HepG2 (cell line): ENCODE results near the gene NFATC4. TPM values are rescaled to one million over a fixed set of nuclear protein-coding genes. Genes with fewer than 3 reads are reported as not detected.
A peak's percentile ranks its signal among the peaks of the same experiment; 100 is the strongest.

Experiments
- ATF4 ChIP-seq, 2 experiments: fragments of 450-650 bp in 1 of 2; sonication (generic) in 1 of 2; formaldehyde crosslinking; IDR thresholded peaks; 2 replicates each; pipeline versions ENCODE4 v1.5.0 to v1.8.0; 2020 to 2022; ENCODE audit warnings: mild to moderate bottlenecking in 1 of 2, missing genetic modification reagents in 1 of 2
- ATM ChIP-seq: fragments of 450-650 bp; IDR thresholded peaks from 2 replicates; pipeline ENCODE4 v1.7.1; 2017; ENCODE audit warnings: mild to moderate bottlenecking, borderline replicate concordance
- BORCS8-MEF2B ChIP-seq: sonication (generic); formaldehyde crosslinking; IDR thresholded peaks from 2 replicates; pipeline ENCODE4 v1.8.0; 2022; ENCODE audit warnings: mild to moderate bottlenecking, missing genetic modification reagents
- CENPT ChIP-seq: sonication (generic); formaldehyde crosslinking; IDR thresholded peaks from 2 replicates; pipeline ENCODE4 v1.8.0; 2022; ENCODE audit warnings: low read depth, mild to moderate bottlenecking, moderate library complexity, missing genetic modification reagents
- CHCHD3 ChIP-seq: sonication (generic); formaldehyde crosslinking; IDR thresholded peaks from 2 replicates; pipeline ENCODE4 v1.8.0; 2022; ENCODE audit warnings: mild to moderate bottlenecking, missing genetic modification reagents, moderate library complexity
- DNMT1 ChIP-seq: sonication (generic); formaldehyde crosslinking; IDR thresholded peaks from 2 replicates; pipeline ENCODE4 v1.5.1; 2020; ENCODE audit warnings: mild to moderate bottlenecking, missing genetic modification reagents
- FOXA1 ChIP-seq, 2 experiments: fragments of 450-650 bp in 1 of 2; sonication (generic) in 1 of 2; formaldehyde crosslinking in 1 of 2; IDR thresholded peaks; 2 replicates each; pipeline versions ENCODE4 v1.4.0 to v1.6.1; 2016 to 2020; ENCODE audit warnings: missing genetic modification reagents in 1 of 2
- FOXA3 ChIP-seq: IDR thresholded peaks from 2 replicates; pipeline ENCODE4 v1.6.1; 2016; ENCODE audit warnings: missing genetic modification reagents, missing compliant biosample characterization
- GZF1 ChIP-seq: sonication (generic); formaldehyde crosslinking; IDR thresholded peaks from 2 replicates; pipeline ENCODE4 v1.5.1; 2020; ENCODE audit warnings: mild to moderate bottlenecking, missing genetic modification reagents
- HOXA7 ChIP-seq: sonication (generic); formaldehyde crosslinking; IDR thresholded peaks from 2 replicates; pipeline ENCODE4 v1.8.1; 2022; ENCODE audit warnings: mild to moderate bottlenecking, missing genetic modification reagents, moderate library complexity
- JUNB ChIP-seq: sonication (generic); formaldehyde crosslinking; IDR thresholded peaks from 2 replicates; pipeline ENCODE4 v1.8.0; 2022; ENCODE audit warnings: missing genetic modification reagents, mild to moderate bottlenecking, borderline replicate concordance
- KLF15 ChIP-seq: sonication (generic); formaldehyde crosslinking; IDR thresholded peaks from 2 replicates; pipeline ENCODE4 v1.8.1; 2023; ENCODE audit warnings: borderline replicate concordance, mild to moderate bottlenecking, inconsistent platforms, missing genetic modification reagents, mixed read lengths
- MAF1 ChIP-seq: sonication (generic); formaldehyde crosslinking; IDR thresholded peaks from 2 replicates; pipeline ENCODE4 v1.5.0; 2020; ENCODE audit warnings: missing genetic modification reagents, borderline replicate concordance
- MXD4 ChIP-seq: IDR thresholded peaks from 2 replicates; pipeline ENCODE4 v1.6.1; 2016; ENCODE audit warnings: mild to moderate bottlenecking, missing biosample characterization, missing genetic modification reagents
- PBX2 ChIP-seq: IDR thresholded peaks from 2 replicates; pipeline ENCODE4 v1.6.1; 2016; ENCODE audit warnings: control low read depth
- RXRA ChIP-seq: sonication (generic); formaldehyde crosslinking; IDR thresholded peaks from 2 replicates; pipeline ENCODE4 v1.5.1; 2020; ENCODE audit warnings: missing genetic modification reagents
- SAFB2 ChIP-seq: sonication (generic); formaldehyde crosslinking; IDR thresholded peaks from 2 replicates; pipeline ENCODE4 v1.5.1; 2020; ENCODE audit warnings: missing genetic modification reagents, low read depth, mild to moderate bottlenecking, borderline replicate concordance
- SIN3A ChIP-seq: IDR thresholded peaks from 2 replicates; pipeline ENCODE4 v1.6.1; 2011; ENCODE audit warnings: low read depth, mild to moderate bottlenecking, control low read depth, low read length, borderline replicate concordance
- SNAPC2 ChIP-seq: sonication (generic); formaldehyde crosslinking; IDR thresholded peaks from 2 replicates; pipeline ENCODE4 v1.8.1; 2022; ENCODE audit warnings: mild to moderate bottlenecking, missing genetic modification reagents
- TFDP1 ChIP-seq: IDR thresholded peaks from 2 replicates; pipeline ENCODE4 v1.6.1; 2016; ENCODE audit warnings: missing compliant biosample characterization, missing genetic modification reagents, borderline replicate concordance
- U2AF1 ChIP-seq: fragments of 200-400 bp; formaldehyde crosslinking; optimal IDR thresholded peaks from 2 replicates; pipeline ENCODE3; 2017; ENCODE audit warnings: mild to moderate bottlenecking, low read depth, low read length
- ZMYM3 ChIP-seq: sonication (generic); formaldehyde crosslinking; IDR thresholded peaks from 2 replicates; pipeline ENCODE4 v1.5.1; 2020; ENCODE audit warnings: mild to moderate bottlenecking, missing genetic modification reagents
- ZNF232 ChIP-seq: sonication (generic); formaldehyde crosslinking; IDR thresholded peaks from 2 replicates; pipeline ENCODE4 v1.4.0; 2020; ENCODE audit warnings: missing genetic modification reagents, borderline replicate concordance
- ZNF24 ChIP-seq: fragments of 450-650 bp; IDR thresholded peaks from 2 replicates; pipeline ENCODE4 v1.6.1; 2017; ENCODE audit warnings: antibody characterized with exemption, mild to moderate bottlenecking
- ZNF501 ChIP-seq: sonication (generic); formaldehyde crosslinking; IDR thresholded peaks from 2 replicates; pipeline ENCODE4 v1.5.1; 2020; ENCODE audit warnings: mild to moderate bottlenecking, moderate library complexity, missing genetic modification reagents
- ZNF672 ChIP-seq: sonication (generic); formaldehyde crosslinking; IDR thresholded peaks from 2 replicates; pipeline ENCODE4 v1.8.1; 2022; ENCODE audit warnings: missing genetic modification reagents
- ZNF75D ChIP-seq: sonication (generic); formaldehyde crosslinking; IDR thresholded peaks from 2 replicates; pipeline ENCODE4 v1.8.1; 2023; ENCODE audit warnings: missing genetic modification reagents, mild to moderate bottlenecking, borderline replicate concordance
- ZNF790 ChIP-seq: sonication (generic); formaldehyde crosslinking; IDR thresholded peaks from 2 replicates; pipeline ENCODE4 v1.8.0; 2022; ENCODE audit warnings: missing genetic modification reagents, mild to moderate bottlenecking, borderline replicate concordance
- ZSCAN9 ChIP-seq: IDR thresholded peaks from 2 replicates; pipeline ENCODE4 v1.6.1; 2016; ENCODE audit warnings: borderline replicate concordance
- polyA plus RNA-seq, 8 experiments: library from polyadenylated mRNA; depleted of rRNA in 3 of 8; stranded (reverse) in 7 of 8; unstranded in 1 of 8; fragments of >200 nt; fragmentation: Illumina TruSeq in 4 of 8; extraction: Trizol in 4 of 8; gene quantifications; 2 replicates each; pipeline versions ENCODE4 v1.2.1 to v1.2.3, GENCODE V29; 2011 to 2016; ENCODE audit warnings: low read depth in 4 of 8, missing spikeins in 1 of 8, mixed read lengths in 1 of 8; ENCODE audit not compliant: insufficient read depth in 1 of 8
- total RNA-seq, 5 experiments: library from RNA; depleted of rRNA; stranded (reverse); fragments of >200 nt; fragmentation: Illumina TruSeq; extraction: Trizol; gene quantifications; 2 replicates each; pipeline ENCODE4 v1.2.3, GENCODE V29; 2016; ENCODE audit warnings: low read depth in 1 of 5

The NFATC4 gene
- total and polyA plus RNA-seq, 2 of the 13 experiments (the other 11 are each of a cell fraction or from before 2014, with no cell fraction given), result 0.04 to 0.15 TPM

GRCh38 chr14:24366721-24367513 is 1.1 kb upstream of the NFATC4 start (continued):
- TF ChIP-seq SAFB2 (no peak), DNMT1 (CRISPR knock-in tag) (peak; percentile 63; the same call in 1 of the 2 replicates), ZNF75D (CRISPR knock-in tag) (no peak), KLF15 (no peak), GZF1 (CRISPR knock-in tag) (peak; percentile 64), FOXA3 (CRISPR knock-in tag) (0 out of 2 replicates have a peak, but pooled peaks have one; percentile 8), SNAPC2 (peak; percentile 97), ATF4 (CRISPR knock-in tag; IDR thresholded peaks at IDR 0.05) (no peak), BORCS8-MEF2B (CRISPR knock-in tag) (peak; percentile 71; the same call in 1 of the 2 replicates), ZSCAN9 (0 out of 2 replicates have a peak, but pooled peaks have one; percentile 6), ZNF672 (CRISPR knock-in tag) (no peak), ZNF790 (CRISPR knock-in tag) (no peak), ATM (no peak), MXD4 (CRISPR knock-in tag) (no peak), JUNB (CRISPR knock-in tag) (no peak), CHCHD3 (CRISPR knock-in tag) (no peak), ZNF24 (no peak), SIN3A (peak; percentile 88; the same call in 1 of the 2 replicates), HOXA7 (CRISPR knock-in tag) (no peak), ZNF232 (CRISPR knock-in tag) (no peak), ZMYM3 (CRISPR knock-in tag) (peak; percentile 45; the same call in 1 of the 2 replicates), ZNF501 (CRISPR knock-in tag) (0 out of 2 replicates have a peak, but pooled peaks have one; percentile 29), TFDP1 (CRISPR knock-in tag) (no peak), MAF1 (CRISPR knock-in tag) (no peak), PBX2 (CRISPR knock-in tag) (no peak), RXRA (CRISPR knock-in tag) (peak; percentile 40; the same call in 1 of the 2 replicates), FOXA1 (IDR thresholded peaks at IDR 0.05) (no peak), FOXA1 (CRISPR knock-in tag; IDR thresholded peaks at IDR 0.05) (0 out of 2 replicates have a peak, but pooled peaks have one; percentile 36), CENPT (CRISPR knock-in tag) (no peak), U2AF1 (no peak)
